Keratinocyte (primary cell): Measurements from ENCODE around the gene G6PC1. TPM values are rescaled to one million over a fixed set of nuclear protein-coding genes. Genes with fewer than 3 reads are reported as not detected.

Experiments
- DNase-seq: peaks from one replicate; pipeline ENCODE4 v3.0.0-alpha.2; 2011; ENCODE audit warnings: low read depth, missing footprints, low spot score
- FAIRE-seq: peaks from 2 replicates; lab custom pipeline; 2011; peaks lifted over from hg19 to GRCh38; lab: Jason Lieb, UNC
- H2AFZ ChIP-seq: 2 replicates; pipeline ENCODE4 v1.6.0; 2012; ENCODE audit warnings: low read length, control low read depth, inconsistent platforms; ENCODE audit not compliant: control insufficient read depth
- H3K27ac ChIP-seq: 2 replicates; pipeline ENCODE4 v1.5.1; 2011; ENCODE audit warnings: low read length; ENCODE audit not compliant: control insufficient read depth, insufficient read depth
- H3K27me3 ChIP-seq: 3 replicates; pipeline ENCODE4 v1.6.0; 2011; ENCODE audit warnings: low read length; ENCODE audit not compliant: control insufficient read depth, insufficient read depth; ENCODE audit errors: extremely low read depth
- H3K36me3 ChIP-seq, 2 experiments: 2 replicates in 1 of 2; 3 replicates in 1 of 2; pipeline ENCODE4 v1.5.1; 2011; ENCODE audit warnings: low read length in 2 of 2, mild to moderate bottlenecking in 1 of 2; ENCODE audit not compliant: control insufficient read depth in 2 of 2, insufficient read depth in 2 of 2; ENCODE audit errors: extremely low read depth in 1 of 2
- H3K4me1 ChIP-seq: 3 replicates; pipeline ENCODE4 v1.5.1; 2011; ENCODE audit warnings: low read length; ENCODE audit not compliant: control insufficient read depth, insufficient read depth; ENCODE audit errors: extremely low read depth
- H3K4me2 ChIP-seq: 3 replicates; pipeline ENCODE4 v1.6.0; 2011; ENCODE audit warnings: low read depth, low read length; ENCODE audit not compliant: control insufficient read depth, insufficient read depth; ENCODE audit errors: extremely low read depth
- H3K4me3 ChIP-seq, 3 experiments: fragments of 200-600 bp in 1 of 3; sonication (generic) in 1 of 3; 2 replicates in 2 of 3; 3 replicates in 1 of 3; pipeline ENCODE4 v1.5.1; 2011 to 2016; ENCODE audit warnings: low read length in 3 of 3, mild to moderate bottlenecking in 3 of 3, control low read depth in 2 of 3, inconsistent platforms in 1 of 3, low read depth in 1 of 3, mixed read lengths in 1 of 3, mixed run types in 1 of 3, moderate library complexity in 1 of 3; ENCODE audit not compliant: control insufficient read depth in 2 of 3, insufficient read depth in 2 of 3; ENCODE audit errors: extremely low read depth in 1 of 3
- H3K79me2 ChIP-seq: 2 replicates; pipeline ENCODE4 v1.6.0; 2012; ENCODE audit warnings: low read length; ENCODE audit not compliant: control insufficient read depth, insufficient read depth
- H3K9ac ChIP-seq: 3 replicates; pipeline ENCODE4 v1.6.0; 2011; ENCODE audit warnings: low read length; ENCODE audit not compliant: control insufficient read depth, insufficient read depth; ENCODE audit errors: extremely low read depth
- H3K9me1 ChIP-seq: 3 replicates; pipeline ENCODE4 v1.6.0; 2011; ENCODE audit warnings: low read length; ENCODE audit not compliant: control insufficient read depth, insufficient read depth; ENCODE audit errors: extremely low read depth
- H3K9me3 ChIP-seq: 2 replicates; pipeline ENCODE4 v1.5.1; 2012; ENCODE audit warnings: low read depth, low read length; ENCODE audit not compliant: control insufficient read depth
- H4K20me1 ChIP-seq: 3 replicates; pipeline ENCODE4 v1.6.0; 2011; ENCODE audit warnings: low read length; ENCODE audit not compliant: control insufficient read depth, insufficient read depth; ENCODE audit errors: extremely low read depth
- EZH2 ChIP-seq: IDR thresholded peaks from one replicate; pipeline ENCODE4 v1.6.1; 2012; ENCODE audit warnings: inconsistent platforms, mild to moderate bottlenecking, low read length, moderate library complexity
- dilution Hi-C: fragments of 300-500 bp; cut with MboI; formaldehyde crosslinking; loops from one replicate; pipeline ENCODE4 v1.7.0; 2020; ENCODE audit warnings: low sequenced_read_pairs; ENCODE audit not compliant: extremely low pct_ligation_motif_present
- polyA plus RNA-seq, 5 experiments: library from polyadenylated mRNA; depleted of rRNA in 3 of 5; stranded (reverse) in 3 of 5; stranded (forward) in 1 of 5; unstranded in 1 of 5; fragments of >200 nt; gene quantifications; 1 replicate in 1 of 5; 2 replicates in 3 of 5; 3 replicates in 1 of 5; pipeline versions ENCODE4 v1.2.1 to v1.2.3, GENCODE V29; 2011 to 2012; ENCODE audit warnings: missing spikeins in 2 of 5, low read depth in 1 of 5, low replicate concordance in 1 of 5
- TF ChIP-seq, protein P1 (sequence below), 3 experiments: IDR thresholded peaks in 1 of 3; conservative IDR thresholded peaks in 1 of 3; optimal IDR thresholded peaks in 1 of 3; 2 replicates in 2 of 3; 3 replicates in 1 of 3; pipeline versions ENCODE3 to v1.5.1; 2011; ENCODE audit warnings: low read length in 3 of 3, mild to moderate bottlenecking in 3 of 3, moderate library complexity in 2 of 3, control low read depth in 1 of 3, inconsistent platforms in 1 of 3; ENCODE audit not compliant: insufficient read depth in 2 of 3; ENCODE audit errors: extremely low read depth in 1 of 3

Gene G6PC1
- polyA plus RNA-seq, 1 donor (not counting 4 experiments of a cell fraction or from before 2014, with no cell fraction given) = not detected

DNA sequence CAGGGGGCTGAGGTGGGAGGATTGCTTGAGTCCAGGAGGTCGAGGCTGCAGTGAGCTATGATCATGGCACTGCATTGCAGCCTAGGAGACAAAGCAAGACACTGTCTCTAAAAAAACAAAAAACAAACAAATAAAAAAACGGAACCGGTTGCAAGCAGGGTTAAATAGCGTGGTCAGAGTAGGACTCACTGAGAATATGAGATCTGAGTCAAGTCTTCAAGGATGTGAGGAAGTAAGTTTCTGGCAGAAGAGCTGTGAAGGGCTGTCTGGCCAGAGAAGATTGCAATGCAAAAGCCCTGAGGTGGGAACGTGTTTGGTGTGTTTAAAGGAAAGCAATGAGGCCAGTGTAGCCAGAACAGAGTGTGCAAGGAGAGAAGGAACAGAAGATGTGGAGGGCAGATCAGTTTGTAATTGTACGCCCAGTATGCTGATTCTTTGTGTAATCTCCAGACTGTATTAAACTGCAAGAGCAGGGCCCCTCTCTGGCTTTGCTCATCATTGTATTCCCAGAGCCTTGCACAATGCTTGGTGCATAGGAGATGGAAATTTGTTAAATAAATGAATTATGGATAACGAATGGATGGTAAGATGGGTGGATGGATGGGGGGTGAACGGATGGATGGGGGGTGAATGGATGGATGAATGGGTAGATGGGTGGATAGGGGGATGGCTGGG, 6.3 kb downstream of the G6PC1 start:
- TF ChIP-seq EZH2 = no peak
- TF ChIP-seq, protein P1, sequence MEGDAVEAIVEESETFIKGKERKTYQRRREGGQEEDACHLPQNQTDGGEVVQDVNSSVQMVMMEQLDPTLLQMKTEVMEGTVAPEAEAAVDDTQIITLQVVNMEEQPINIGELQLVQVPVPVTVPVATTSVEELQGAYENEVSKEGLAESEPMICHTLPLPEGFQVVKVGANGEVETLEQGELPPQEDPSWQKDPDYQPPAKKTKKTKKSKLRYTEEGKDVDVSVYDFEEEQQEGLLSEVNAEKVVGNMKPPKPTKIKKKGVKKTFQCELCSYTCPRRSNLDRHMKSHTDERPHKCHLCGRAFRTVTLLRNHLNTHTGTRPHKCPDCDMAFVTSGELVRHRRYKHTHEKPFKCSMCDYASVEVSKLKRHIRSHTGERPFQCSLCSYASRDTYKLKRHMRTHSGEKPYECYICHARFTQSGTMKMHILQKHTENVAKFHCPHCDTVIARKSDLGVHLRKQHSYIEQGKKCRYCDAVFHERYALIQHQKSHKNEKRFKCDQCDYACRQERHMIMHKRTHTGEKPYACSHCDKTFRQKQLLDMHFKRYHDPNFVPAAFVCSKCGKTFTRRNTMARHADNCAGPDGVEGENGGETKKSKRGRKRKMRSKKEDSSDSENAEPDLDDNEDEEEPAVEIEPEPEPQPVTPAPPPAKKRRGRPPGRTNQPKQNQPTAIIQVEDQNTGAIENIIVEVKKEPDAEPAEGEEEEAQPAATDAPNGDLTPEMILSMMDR (optimal IDR thresholded peaks at IDR 0.05 in 1 of 3, IDR thresholded peaks at IDR 0.05 in 1 of 3, conservative IDR thresholded peaks at IDR 0.05 in 1 of 3; ENCODE audit: extremely low read depth in 1 of 3, insufficient read depth in 2 of 3, low read length in 3 of 3) = no peak
- H3K4me2 ChIP-seq = no peak overlapping the region
- H3K4me1 ChIP-seq = no peaks in the 10 kb centered on the region
- FAIRE-seq (no peak), DNase-seq (no peak)
- H3K4me3 ChIP-seq = no peak overlapping the region
- no peaks in the 10 kb centered on the region for H3K36me3 ChIP-seq
- dilution Hi-C loops = no loop called here
- no peaks in the 10 kb centered on the region for H3K79me2 ChIP-seq
- no peak overlapping the region for H3K9ac ChIP-seq
- H3K27me3 ChIP-seq = peaks cover 6% of the 10 kb centered on the region
- H3K9me3 ChIP-seq = no peaks in the 10 kb centered on the region
- H3K27ac ChIP-seq = no peak overlapping the region
- no peaks in the 10 kb centered on the region for H4K20me1 ChIP-seq
- H2AFZ ChIP-seq = no peak overlapping the region
- no peaks in the 10 kb centered on the region for H3K9me1 ChIP-seq

DNA sequence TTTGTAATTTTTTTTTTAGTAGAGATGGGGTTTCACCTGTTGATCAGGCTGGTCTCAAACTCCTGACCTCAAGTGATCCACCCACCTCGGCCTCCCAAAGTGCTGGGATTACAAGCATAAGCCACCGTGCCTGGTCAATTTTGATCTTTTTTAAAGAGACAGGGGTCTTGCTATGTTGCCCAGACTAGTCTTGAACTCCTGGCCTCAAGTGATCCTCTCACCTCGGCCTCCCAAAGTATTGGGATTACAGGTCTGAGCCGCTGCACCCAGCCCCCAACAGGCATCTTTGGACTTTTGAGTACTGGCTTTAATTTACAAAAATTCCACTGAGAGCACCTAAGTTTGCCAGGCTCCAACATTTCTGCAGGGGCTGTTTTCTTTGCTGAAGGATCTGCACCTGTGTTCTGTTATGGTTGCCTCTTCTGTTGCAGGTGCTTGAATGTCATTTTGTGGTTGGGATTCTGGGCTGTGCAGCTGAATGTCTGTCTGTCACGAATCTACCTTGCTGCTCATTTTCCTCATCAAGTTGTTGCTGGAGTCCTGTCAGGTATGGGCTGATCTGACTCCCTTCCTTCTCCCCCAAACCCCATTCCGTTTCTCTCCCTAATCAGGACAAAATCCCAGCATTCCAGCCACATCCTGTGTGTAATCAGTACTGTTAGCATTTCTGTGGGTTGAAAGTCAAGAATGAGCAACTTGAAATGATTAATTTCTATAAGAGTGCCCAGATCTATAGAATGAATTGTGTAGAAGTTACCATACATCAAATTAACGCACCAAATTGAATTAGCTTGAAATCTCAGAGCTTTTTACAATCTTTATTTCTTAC, 8.5 kb downstream of the G6PC1 start:
- DNase-seq = no peak

More for the DNA sequence above, 8.5 kb downstream of the G6PC1 start:
- Histone ChIP-seq H3K79me2 (no peaks in the 10 kb centered on the region), H2AFZ (no peak overlapping the region), H3K36me3 (no peaks in the 10 kb centered on the region), H3K9me1 (no peaks in the 10 kb centered on the region), H3K27ac (no peak overlapping the region), H3K4me1 (no peaks in the 10 kb centered on the region), H3K9ac (no peak overlapping the region), H3K9me3 (no peaks in the 10 kb centered on the region), H3K27me3 (peaks cover 6% of the 10 kb centered on the region), H3K4me3 (no peak overlapping the region), H3K4me2 (no peak overlapping the region), H4K20me1 (no peaks in the 10 kb centered on the region)
- TF ChIP-seq, protein P1 (optimal IDR thresholded peaks at IDR 0.05 in 1 of 3, IDR thresholded peaks at IDR 0.05 in 1 of 3, conservative IDR thresholded peaks at IDR 0.05 in 1 of 3; ENCODE audit: extremely low read depth in 1 of 3, insufficient read depth in 2 of 3, low read length in 3 of 3) = no peak
- TF ChIP-seq EZH2 = no peak
- FAIRE-seq = peak; percentile 29
- dilution Hi-C loops = no loop called here
